NOMO-1 treated with DMSO at 0.1 percent for 48 hours (cell line): ENCODE measurements around the gene MAP3K6.
"Not testable (repeated sequence)": the region's sequence is repeated elsewhere in the genome, so short reads cannot be mapped to it uniquely, and the experiment has no call there.

Source experiments
- DNase-seq: peaks from one replicate; lab custom pipeline; 2025; ENCODE audit not compliant: unreplicated experiment; lab: John Stamatoyannopoulos, UW

Gene MAP3K6, protein sequence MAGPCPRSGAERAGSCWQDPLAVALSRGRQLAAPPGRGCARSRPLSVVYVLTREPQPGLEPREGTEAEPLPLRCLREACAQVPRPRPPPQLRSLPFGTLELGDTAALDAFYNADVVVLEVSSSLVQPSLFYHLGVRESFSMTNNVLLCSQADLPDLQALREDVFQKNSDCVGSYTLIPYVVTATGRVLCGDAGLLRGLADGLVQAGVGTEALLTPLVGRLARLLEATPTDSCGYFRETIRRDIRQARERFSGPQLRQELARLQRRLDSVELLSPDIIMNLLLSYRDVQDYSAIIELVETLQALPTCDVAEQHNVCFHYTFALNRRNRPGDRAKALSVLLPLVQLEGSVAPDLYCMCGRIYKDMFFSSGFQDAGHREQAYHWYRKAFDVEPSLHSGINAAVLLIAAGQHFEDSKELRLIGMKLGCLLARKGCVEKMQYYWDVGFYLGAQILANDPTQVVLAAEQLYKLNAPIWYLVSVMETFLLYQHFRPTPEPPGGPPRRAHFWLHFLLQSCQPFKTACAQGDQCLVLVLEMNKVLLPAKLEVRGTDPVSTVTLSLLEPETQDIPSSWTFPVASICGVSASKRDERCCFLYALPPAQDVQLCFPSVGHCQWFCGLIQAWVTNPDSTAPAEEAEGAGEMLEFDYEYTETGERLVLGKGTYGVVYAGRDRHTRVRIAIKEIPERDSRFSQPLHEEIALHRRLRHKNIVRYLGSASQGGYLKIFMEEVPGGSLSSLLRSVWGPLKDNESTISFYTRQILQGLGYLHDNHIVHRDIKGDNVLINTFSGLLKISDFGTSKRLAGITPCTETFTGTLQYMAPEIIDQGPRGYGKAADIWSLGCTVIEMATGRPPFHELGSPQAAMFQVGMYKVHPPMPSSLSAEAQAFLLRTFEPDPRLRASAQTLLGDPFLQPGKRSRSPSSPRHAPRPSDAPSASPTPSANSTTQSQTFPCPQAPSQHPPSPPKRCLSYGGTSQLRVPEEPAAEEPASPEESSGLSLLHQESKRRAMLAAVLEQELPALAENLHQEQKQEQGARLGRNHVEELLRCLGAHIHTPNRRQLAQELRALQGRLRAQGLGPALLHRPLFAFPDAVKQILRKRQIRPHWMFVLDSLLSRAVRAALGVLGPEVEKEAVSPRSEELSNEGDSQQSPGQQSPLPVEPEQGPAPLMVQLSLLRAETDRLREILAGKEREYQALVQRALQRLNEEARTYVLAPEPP (N-terminal part only)

DNA sequence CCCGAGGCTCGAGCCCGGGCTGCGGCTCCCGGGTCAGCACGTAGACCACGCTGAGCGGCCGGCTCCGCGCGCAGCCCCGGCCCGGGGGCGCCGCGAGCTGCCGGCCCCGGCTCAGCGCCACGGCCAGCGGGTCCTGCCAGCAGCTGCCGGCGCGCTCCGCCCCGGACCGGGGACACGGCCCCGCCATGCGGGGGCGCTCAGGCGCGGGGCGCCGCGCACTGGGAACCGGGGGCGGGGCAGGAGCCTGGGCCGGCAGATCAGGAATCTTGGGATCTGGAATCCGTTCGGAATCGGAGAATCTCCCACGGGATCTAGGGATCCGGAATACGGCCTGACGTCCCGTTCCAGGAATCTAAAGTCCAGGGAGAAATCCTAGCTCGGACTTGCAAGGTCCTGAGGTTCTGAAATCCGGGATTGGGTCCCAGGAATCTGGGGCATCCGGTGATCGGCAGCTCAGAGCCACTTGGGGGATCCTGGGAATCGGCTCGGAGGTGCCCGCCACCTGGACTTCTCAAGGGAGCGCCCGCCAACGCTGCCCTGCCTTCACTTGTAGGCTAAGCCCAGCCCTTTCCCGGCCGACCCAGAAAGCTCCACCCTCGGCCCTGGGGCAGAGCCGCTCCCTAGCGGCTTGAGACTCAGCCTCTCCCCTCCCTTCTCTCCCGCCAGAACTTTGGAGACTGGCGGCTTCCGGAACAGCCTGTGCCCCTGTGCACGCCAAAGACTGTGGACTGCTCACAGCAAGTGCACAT lies at the start of gene MAP3K6:
Gene MAP3K6 (minus strand): TSS at position 551 of the 749 bp plus-strand sequence. CDS start 364 bp downstream, at position 187.
- DNase-seq, result peak; percentile 59

DNA sequence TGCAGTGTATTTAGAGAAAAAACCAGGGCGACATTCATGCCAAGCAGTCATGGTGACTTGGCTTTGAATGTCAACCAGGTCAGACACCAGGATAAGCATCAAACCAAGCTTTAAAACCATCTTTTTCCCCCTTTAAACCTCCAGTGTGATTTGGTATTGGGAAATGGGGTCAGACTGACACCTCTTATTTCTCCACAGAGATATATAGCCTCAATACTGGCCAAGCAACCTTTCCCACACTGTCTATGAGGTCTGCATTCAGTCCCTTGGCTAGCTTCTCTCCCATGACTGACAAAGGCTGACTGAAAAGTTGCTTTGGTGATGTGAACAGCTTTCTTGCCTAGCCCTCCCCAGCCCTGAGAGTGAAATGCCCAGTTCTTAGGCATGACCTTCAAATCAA lies 47.3 kb upstream of the MAP3K6 start:
- no peak for DNase-seq

DNA sequence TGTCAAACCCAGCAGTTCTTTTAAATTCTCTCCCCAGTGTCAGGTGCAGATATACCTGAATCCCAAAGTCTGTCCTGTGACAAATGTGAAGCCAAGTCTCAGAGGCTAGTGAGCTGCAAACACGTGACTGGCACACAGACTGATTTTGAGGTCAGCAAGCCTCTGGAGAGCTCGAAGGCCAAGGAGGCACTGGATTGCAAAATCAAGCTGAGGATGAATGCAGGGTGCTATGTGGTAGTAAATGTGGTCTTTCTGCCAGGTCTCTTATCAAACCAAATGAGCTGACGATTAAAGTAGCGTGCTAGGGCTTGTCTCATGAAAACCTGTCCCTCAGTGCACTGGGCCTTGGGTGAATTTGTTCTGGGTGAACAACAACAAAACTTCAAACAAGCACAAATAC lies 46.2 kb upstream of the MAP3K6 start:
- DNase-seq, result no peak

DNA sequence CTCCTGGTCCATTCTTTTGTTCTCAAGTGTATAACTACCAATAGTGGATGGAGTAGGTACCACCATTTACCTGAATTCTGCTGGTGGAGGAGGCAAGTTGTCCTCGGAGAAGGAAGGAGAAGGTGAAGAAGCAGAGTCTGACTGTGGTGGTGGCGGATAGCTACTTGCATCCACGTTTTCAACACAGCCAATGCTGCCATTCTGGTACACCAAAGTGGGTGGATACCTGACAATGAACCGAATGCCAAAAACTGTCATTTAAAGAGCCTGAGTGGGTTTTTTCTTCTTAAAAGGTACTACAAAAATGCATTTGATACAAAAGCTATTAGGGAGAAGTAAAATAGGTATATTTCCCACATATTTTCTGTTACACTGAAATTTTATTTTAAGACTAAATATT lies 45.7 kb upstream of the MAP3K6 start:
- DNase-seq, result no peak

DNA sequence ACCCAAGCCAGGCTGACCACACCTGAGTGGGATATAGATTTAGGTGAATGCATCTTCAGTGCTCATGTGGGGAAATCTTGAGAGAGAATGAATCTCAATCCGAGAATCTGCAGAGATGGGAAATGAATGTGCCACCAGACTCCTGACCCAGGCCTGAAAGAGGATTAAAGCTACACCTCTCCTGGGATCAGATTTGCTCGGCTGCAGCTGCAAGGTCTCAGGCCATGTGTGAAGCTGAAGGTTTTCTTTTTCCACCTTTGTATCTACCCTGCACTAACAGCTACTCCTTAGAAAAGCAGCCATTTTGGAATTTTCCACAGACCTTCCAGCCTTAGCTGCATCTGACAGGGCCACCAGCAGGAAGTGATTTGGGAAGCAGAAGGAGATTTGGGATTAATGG lies 43.9 kb upstream of the MAP3K6 start:
- DNase-seq, result no peak

DNA sequence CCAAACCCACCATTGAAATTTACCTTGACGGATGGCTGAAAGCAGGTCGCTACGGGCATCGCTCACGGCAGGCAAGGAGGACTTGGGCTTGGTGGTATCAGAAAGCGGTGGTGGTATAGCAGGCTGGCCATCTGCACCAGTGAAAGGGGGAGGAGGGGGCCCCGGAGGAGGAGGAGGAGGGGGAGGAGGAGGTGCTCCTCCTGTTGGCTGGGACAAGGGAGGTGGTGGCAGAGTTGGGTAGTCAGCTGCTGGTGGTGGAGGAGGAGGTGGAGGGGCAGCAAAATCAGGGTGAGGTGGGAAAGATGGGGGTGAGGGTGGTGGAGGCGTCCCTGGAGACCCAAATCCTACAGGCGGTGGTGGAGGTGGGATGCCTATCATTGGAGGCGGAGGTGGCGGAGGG lies 42.9 kb upstream of the MAP3K6 start:
- DNase-seq, result no peak

DNA sequence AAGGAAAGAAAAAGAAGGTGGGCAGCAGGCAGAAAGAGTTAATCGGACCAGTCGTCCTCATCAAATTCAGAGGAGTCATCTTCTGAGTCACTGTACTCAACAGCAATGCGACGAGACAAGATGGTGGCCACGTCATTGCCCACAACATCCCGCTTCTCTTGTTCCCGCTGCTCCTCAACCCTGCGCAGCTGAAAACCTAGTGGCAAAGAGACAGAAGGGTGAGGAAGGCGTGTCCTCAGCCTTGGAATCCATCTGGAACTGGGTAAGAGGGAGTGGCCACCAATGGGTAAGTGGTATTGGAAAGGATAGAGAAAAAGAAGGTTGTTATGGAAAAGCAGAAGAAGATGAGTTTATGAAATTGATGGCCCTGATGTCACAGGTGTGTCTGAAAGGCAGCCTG lies 41.4 kb upstream of the MAP3K6 start:
- DNase-seq, result no peak

DNA sequence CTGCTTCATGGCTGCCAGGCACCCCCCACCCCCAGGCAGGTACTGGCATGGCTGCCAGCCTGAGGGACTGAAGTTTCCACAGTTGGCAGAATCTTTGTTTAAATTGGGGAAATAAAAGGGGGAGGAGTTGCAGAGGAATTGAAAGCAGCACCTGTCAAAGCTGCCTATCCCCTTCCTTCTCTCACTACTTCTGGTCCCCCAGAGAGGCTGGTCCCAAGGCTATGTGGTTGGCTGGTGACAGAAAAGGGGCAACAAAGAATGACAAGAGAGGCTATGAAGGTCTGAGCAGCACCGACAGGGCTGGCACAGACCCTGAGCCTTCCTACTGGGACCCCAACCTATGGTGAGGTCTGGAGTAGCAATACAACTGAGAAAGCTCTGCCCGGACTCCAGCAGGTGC lies 40.0 kb upstream of the MAP3K6 start:
- not testable (repeated sequence) for DNase-seq

DNA sequence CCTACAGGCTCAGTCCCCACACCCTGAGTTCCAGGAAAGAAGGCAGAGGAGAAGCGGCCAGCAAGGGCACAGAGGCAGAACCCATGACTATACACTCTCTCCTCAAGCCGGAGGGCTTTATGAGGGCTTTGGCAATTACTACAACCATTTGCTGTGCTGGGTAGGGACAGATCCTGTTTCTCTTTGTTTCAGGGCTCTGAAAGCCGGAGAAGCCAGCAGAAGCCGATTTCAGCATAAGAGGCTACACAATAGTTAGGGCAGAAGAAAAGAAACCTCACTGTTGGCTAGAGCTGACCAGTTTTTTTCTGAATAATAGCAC lies 39.6 kb upstream of the MAP3K6 start:
- no peak for DNase-seq

DNA sequence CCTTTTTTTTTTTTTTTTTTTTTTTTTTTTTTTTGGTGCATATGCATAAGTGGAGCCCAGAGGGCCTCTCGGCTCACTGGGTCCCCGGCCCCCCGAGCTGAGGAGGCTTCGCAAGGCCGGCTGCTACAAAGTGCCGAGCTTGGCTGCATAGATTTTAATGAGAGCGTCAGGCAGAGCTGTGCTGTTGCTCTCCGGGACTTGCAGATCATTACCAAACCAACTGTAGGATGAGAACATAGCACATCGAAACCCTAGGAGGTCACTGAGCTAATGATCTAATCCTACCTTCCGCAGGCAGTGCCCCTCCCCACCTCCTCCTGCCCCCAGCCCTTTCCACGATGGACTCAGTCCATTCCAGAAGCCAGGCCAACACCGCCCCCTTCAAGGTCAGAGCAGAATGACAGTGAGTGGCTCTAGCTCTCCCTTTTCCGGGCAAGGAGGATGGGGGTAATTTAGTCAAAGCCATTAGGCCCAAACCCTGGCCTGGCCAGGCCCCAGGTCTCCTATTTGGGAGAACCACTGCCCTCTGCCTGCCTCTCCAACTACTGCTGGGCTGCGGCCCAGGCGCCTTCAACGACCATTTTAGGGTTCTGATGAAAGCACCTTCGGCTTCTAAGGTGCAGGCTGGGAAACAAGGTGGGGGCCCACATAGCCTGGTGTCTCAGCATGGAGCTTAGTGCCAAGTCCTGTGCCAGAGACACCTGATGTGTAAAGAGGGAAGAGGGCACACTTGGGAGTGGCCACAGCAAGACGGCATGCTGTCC lies 39.0 kb upstream of the MAP3K6 start:
- DNase-seq, result not testable (repeated sequence)

DNA sequence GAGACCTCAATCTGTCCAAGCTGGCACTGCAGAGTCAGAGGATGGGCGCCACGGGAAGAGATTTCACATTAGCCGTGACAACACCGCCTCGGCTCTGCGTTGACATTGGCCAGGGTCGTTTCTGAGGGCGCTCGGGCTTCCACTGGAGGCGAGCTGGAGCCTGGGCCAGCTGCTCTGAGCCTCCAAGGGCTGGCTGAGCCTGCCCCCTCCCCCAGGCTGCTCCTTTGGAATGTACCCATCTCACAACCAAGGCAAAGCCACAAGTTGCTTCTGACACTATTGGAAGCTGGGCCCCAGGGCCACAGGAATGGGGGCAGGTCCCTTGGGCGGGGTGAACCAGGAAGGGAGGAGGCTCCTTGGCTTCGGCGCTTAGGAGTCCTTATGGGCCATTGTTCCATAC lies 38.3 kb upstream of the MAP3K6 start:
- DNase-seq, result no peak

DNA sequence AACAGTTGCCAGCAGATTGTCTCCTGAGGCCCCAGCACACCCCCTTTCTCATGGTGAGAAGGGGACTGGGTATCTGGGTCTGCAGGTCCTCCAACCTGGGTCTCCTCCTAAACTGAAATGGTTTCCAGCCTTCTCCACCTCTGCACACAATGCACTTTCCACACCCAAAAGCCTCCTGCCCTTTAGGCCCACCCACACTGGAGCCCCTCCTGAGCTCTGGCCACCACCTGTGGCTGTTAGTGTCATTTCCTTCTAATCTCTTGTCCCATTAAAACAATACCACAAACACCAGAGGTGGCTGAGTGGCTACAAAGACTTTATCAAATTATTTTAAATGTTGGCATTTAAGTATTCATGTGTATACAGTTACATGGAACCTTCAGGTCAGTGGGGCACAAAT lies 37.2 kb upstream of the MAP3K6 start:
- no peak for DNase-seq

DNA sequence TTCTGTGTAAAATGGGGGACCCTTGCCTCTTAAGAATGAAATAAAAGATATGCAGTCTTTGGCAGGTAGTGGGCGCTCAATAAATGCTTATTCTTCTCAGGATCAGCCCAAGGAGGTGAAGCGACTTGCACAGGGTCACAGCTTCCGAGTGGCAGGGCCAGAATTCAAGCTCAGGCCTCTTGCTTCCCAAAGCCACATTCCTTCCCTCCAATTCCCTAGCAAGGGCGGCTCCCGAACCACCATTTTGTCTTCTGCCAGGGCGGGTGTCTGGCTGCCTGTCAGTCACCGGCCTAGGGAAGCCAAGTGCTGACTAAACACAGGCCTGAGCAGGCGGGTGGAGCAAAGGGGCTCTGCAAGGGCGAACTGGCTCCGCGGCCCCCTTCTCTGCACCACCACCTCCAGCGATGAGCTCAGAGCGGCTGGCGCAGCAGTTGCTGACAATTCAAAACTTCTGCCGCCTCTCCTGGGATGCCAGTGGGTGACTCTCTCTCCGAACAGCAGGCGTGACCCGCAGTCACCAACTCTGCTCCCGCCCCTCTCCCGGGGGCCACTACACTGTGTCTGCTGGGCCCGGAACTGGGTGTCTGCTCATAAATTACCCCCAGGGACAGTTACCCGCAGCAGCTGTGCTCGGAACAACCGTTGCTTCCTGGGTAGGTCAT lies 36.4 kb upstream of the MAP3K6 start:
- no peak for DNase-seq

DNA sequence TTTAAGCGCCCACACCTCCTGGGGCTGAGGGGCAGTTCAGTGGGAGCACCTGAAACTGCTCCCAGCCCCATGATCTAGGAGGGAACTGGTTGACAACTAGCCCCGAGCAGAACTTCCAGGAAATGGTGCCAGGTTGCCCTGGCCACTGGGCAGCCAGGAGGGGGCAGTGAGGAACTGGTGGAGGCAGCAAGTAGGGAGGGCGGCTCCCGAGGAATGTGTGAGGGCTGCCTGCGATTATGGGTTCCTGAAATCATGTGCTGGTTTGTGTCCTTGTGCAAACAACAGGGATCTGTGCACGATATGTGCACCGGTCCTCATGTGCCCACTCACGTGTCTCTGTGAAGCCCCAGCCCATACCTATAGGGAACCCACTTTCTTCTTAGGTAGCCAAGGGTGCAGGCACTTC lies 35.6 kb upstream of the MAP3K6 start:
- DNase-seq, result peak; percentile 44

DNA sequence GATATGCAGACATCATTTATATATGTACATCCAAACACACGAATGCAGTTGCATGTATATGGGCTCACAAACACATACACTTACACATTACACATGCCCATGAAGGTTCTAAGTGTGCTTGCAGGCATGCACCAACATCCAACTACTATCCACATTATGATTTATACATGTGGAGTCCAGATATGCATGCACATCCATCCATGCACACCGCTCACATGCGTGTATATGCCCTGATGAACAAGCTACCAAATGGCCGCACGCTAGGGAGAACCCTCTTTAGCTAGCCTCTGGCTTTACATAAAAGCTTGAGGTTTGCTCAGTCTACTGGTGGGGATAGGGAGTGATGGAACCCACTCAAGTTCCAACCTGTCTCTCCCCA lies 34.2 kb upstream of the MAP3K6 start:
- no peak for DNase-seq

DNA sequence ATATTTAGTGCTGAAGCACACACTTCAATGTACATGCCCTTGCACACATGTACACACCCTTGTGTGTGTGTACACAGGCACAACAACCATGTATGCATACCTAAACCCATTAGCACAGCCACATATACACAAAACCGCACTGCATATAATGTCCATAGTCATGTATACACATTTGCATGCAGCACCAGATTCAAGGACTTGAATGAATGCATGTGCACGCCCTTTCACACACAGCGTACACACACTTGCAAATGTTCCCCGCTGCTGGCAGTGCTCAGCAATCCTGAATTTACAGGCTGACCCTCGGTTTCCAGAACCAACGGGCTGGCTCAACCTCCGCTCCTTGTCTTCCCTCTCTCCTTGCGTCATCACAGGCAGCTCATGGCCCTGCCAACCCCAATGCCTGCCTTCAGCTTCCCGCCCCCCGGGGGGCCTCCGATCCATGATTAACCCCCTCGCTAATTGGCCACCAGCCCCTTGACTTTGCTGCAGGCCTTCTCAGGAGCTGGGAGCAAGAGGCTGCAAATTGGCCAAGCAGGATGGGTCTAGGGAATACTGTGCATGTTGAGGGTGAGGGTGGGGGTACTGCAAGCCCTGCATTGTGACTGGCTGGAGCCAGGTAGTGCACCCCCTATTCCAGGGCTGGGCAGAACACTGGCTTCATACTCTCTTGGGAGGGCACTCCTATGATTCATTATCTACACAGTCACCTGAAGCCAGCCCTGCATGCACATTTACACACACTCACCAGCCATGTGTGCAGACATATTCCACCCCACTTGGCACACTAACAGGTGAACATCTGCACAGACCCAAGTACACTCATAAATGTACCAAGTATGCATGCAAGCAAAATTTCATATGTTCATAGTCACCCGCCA lies 33.6 kb upstream of the MAP3K6 start:
- no peak for DNase-seq

DNA sequence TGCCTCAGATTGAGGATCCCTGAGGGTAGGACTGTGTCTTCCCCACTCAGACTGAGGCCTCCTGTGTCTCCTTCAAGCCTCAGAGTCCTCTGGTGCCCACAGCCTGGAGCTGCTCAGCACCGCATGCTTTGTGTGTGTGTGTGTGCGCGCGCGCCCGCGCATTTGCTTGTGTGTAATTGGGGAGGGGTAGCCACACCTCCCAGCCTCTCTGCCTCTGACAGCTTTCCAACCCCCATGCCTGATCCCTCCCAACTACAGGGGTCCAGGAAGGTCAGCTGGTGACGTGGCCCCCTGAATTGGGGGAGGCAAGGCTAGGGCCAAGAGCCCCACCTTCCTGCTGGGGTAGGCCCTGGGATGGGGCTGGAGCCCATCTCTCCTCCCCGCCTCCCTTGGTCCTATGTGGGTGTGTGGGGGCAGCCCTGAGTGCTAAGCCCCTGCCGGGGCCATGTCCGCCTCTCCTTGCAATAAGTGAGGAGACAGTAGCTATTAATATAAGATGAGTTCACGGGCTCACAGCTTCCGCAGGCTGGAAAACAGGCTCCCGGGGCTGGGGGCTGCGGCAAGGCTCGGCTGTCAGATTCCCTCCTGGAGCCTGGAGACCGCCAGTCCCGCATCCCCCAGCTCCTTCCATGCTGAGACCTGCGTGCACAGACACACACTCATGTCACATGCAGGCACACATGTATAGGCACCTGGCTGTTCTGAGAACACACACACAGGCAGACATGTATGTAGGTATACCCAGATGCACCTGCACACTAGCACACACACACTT lies 32.7 kb upstream of the MAP3K6 start:
- no peak for DNase-seq
